IMR-90 (cell line): ENCODE data around the gene FGD3.

ENCODE experiments used
- CEBPB ChIP-seq: IDR thresholded peaks from 2 replicates; pipeline ENCODE4 v1.6.1; 2012; ENCODE audit warnings: low read depth, low read length, improper control_type of control experiment
- CHD1 ChIP-seq: IDR thresholded peaks from 2 replicates; pipeline ENCODE4 v1.6.1; 2012; ENCODE audit warnings: low read depth, low read length, improper control_type of control experiment
- CTCF ChIP-seq: conservative IDR thresholded peaks from 2 replicates; pipeline ENCODE4 v1.5.1; 2012; ENCODE audit warnings: mild to moderate bottlenecking, low read depth, low read length, improper control_type of control experiment
- MAZ ChIP-seq: IDR thresholded peaks from 2 replicates; pipeline ENCODE4 v1.6.1; 2012; ENCODE audit warnings: low read depth, mild to moderate bottlenecking, low read length, improper control_type of control experiment, moderate library complexity, borderline replicate concordance
- MXI1 ChIP-seq: IDR thresholded peaks from 2 replicates; pipeline ENCODE4 v1.6.1; 2012; ENCODE audit warnings: low read depth, mild to moderate bottlenecking, low read length, moderate library complexity, borderline replicate concordance
- POLR2A ChIP-seq: IDR thresholded peaks from 2 replicates; pipeline ENCODE4 v1.6.1; 2012; ENCODE audit warnings: mild to moderate bottlenecking, low read depth, low read length
- RAD21 ChIP-seq: IDR thresholded peaks from 2 replicates; pipeline ENCODE4 v1.6.1; 2012; ENCODE audit warnings: low read length, improper control_type of control experiment
- RCOR1 ChIP-seq: IDR thresholded peaks from 2 replicates; pipeline ENCODE4 v1.6.1; 2012; ENCODE audit warnings: mild to moderate bottlenecking, low read length, improper control_type of control experiment; ENCODE audit not compliant: insufficient replicate concordance
- USF2 ChIP-seq: fragments of 150-350 bp; IDR thresholded peaks from 2 replicates; pipeline ENCODE4 v1.6.1; 2017; ENCODE audit warnings: mild to moderate bottlenecking, antibody characterized with exemption, low read length, low read depth

GRCh38 chr9:93001031-93001430 is 53.7 kb downstream of the FGD3 start:
- no peak for TF ChIP-seq CEBPB
- TF ChIP-seq RCOR1: no peak
- no peak for TF ChIP-seq CTCF
- no peak for TF ChIP-seq CHD1
- no peak for TF ChIP-seq MAZ
- no peak for TF ChIP-seq MXI1
- TF ChIP-seq POLR2A: no peak
- TF ChIP-seq USF2: no peak
- no peak for TF ChIP-seq RAD21
